H1 (cell line): ENCODE results near the gene RAB11FIP3. TPM values are rescaled to one million over a fixed set of nuclear protein-coding genes. Genes with fewer than 3 reads are reported as not detected.

ENCODE experiments used
- CTCF ChIA-PET: fragments of 300-600 bp; sonication (Branson Sonifier 250); formaldehyde crosslinking; loops from one replicate; lab custom pipeline; 2021; ENCODE audit not compliant: partially characterized antibody; lab: Charles Lee
- POLR2A ChIA-PET: fragments of 300-600 bp; sonication (Branson Sonifier 250); formaldehyde crosslinking; loops from one replicate; lab custom pipeline; 2021; ENCODE audit warnings: inconsistent platforms; ENCODE audit not compliant: partially characterized antibody; lab: Charles Lee
- DNase-seq, 2 experiments: peaks; one replicate each; pipeline versions ENCODE4 v3.0.0 to v3.0.0-alpha.2; 2010 to 2022; ENCODE audit warnings: low spot score in 2 of 2, low read depth in 1 of 2, mixed read lengths in 1 of 2
- FAIRE-seq: peaks from 2 replicates; lab custom pipeline; 2011; peaks lifted over from hg19 to GRCh38; lab: Jason Lieb, UNC
- H2AFZ ChIP-seq: 2 replicates; pipeline ENCODE4 v1.8.1; 2012; ENCODE audit warnings: low read length, inconsistent platforms
- H2AK5ac ChIP-seq: 2 replicates; pipeline ENCODE4 v1.6.1; 2013; ENCODE audit warnings: low read depth, low read length
- H2BK120ac ChIP-seq: replicated peaks from 2 replicates; pipeline ENCODE3; 2013; ENCODE audit warnings: low read depth, low read length, inconsistent platforms
- H2BK12ac ChIP-seq: 2 replicates; pipeline ENCODE4 v1.6.1; 2013; ENCODE audit warnings: low read depth, low read length
- H2BK15ac ChIP-seq: 2 replicates; pipeline ENCODE4 v1.6.1; 2013; ENCODE audit warnings: low read length
- H2BK20ac ChIP-seq: 2 replicates; pipeline ENCODE4 v1.6.1; 2013; ENCODE audit warnings: low read length
- H2BK5ac ChIP-seq: 2 replicates; pipeline ENCODE4 v1.6.1; 2013; ENCODE audit warnings: low read depth, low read length
- H3K14ac ChIP-seq: 2 replicates; pipeline ENCODE4 v1.6.1; 2013; ENCODE audit warnings: inconsistent platforms; ENCODE audit not compliant: insufficient read length
- H3K18ac ChIP-seq: 2 replicates; pipeline ENCODE4 v1.6.1; 2013; ENCODE audit warnings: low read length; ENCODE audit errors: extremely low read depth
- H3K23ac ChIP-seq: 2 replicates; pipeline ENCODE4 v1.6.1; 2013; ENCODE audit warnings: inconsistent platforms; ENCODE audit not compliant: insufficient read length
- H3K23me2 ChIP-seq: 2 replicates; pipeline ENCODE4 v1.6.1; 2013; ENCODE audit warnings: low read depth, low read length
- H3K27ac ChIP-seq: 2 replicates; pipeline ENCODE4 v1.6.1; 2011; ENCODE audit warnings: low read depth, low read length, inconsistent platforms
- H3K27me3 ChIP-seq, 4 experiments: replicated peaks in 1 of 4; 1 replicate in 1 of 4; 2 replicates in 3 of 4; pipeline versions ENCODE4 v1.6.1 to v1.8.1; 2011 to 2013; ENCODE audit warnings: low read length in 3 of 4, mild to moderate bottlenecking in 3 of 4, inconsistent platforms in 2 of 4, mixed read lengths in 2 of 4, moderate library complexity in 1 of 4; ENCODE audit not compliant: control insufficient read depth in 3 of 4, insufficient read depth in 3 of 4; ENCODE audit errors: extremely low read depth in 1 of 4
- H3K36me3 ChIP-seq, 4 experiments: 2 replicates each; pipeline versions ENCODE4 v1.6.1 to v1.8.1; 2011 to 2013; ENCODE audit warnings: mild to moderate bottlenecking in 4 of 4, low read length in 3 of 4, moderate library complexity in 2 of 4, control low read depth in 1 of 4, inconsistent platforms in 1 of 4; ENCODE audit not compliant: insufficient read depth in 4 of 4, control insufficient read depth in 2 of 4
- H3K4ac ChIP-seq: replicated peaks from 2 replicates; pipeline ENCODE3; 2013; ENCODE audit warnings: low read length, low read depth, mixed read lengths, inconsistent platforms; ENCODE audit not compliant: insufficient read length
- H3K4me1 ChIP-seq, 4 experiments: replicated peaks in 1 of 4; 1 replicate in 1 of 4; 2 replicates in 3 of 4; pipeline versions ENCODE4 v1.6.1 to v1.8.1; 2011 to 2013; ENCODE audit warnings: low read length in 3 of 4, inconsistent platforms in 2 of 4, mixed read lengths in 1 of 4; ENCODE audit not compliant: insufficient read depth in 4 of 4, control insufficient read depth in 3 of 4
- H3K4me2 ChIP-seq, 2 experiments: 2 replicates each; pipeline versions ENCODE4 v1.6.1 to v1.8.1; 2011 to 2013; ENCODE audit warnings: low read depth in 2 of 2, low read length in 2 of 2, control low read depth in 1 of 2, inconsistent platforms in 1 of 2, mild to moderate bottlenecking in 1 of 2; ENCODE audit not compliant: insufficient read depth in 1 of 2
- H3K4me3 ChIP-seq, 4 experiments: fragments of 200-600, 300-600 bp in 1 of 4; sonication (generic), shearing (Covaris generic), sonication (Bioruptor Twin) in 1 of 4; 2 replicates each; pipeline versions ENCODE4 v1.5.1 to v1.8.1; 2011 to 2016; ENCODE audit warnings: low read length in 4 of 4, low read depth in 3 of 4, control low read depth in 2 of 4, inconsistent platforms in 2 of 4, mild to moderate bottlenecking in 2 of 4, mixed read lengths in 1 of 4, moderate library complexity in 1 of 4; ENCODE audit not compliant: insufficient read depth in 2 of 4; ENCODE audit errors: extremely low read depth in 1 of 4
- H3K56ac ChIP-seq: replicated peaks from 2 replicates; pipeline ENCODE3; 2013; ENCODE audit warnings: low read depth, mild to moderate bottlenecking, mixed read lengths, low read length, inconsistent platforms; ENCODE audit not compliant: insufficient read length
- H3K79me1 ChIP-seq: 2 replicates; pipeline ENCODE4 v1.6.1; 2013; ENCODE audit warnings: low read depth, low read length, control low read depth
- H3K79me2 ChIP-seq, 2 experiments: 2 replicates each; pipeline versions ENCODE4 v1.6.1 to v1.8.1; 2012 to 2013; ENCODE audit warnings: low read length in 2 of 2, mild to moderate bottlenecking in 2 of 2, inconsistent platforms in 1 of 2; ENCODE audit not compliant: insufficient read depth in 2 of 2, control insufficient read depth in 1 of 2
- H3K9ac ChIP-seq, 4 experiments: replicated peaks in 1 of 4; 1 replicate in 1 of 4; 2 replicates in 3 of 4; pipeline versions ENCODE4 v1.6.1 to v1.8.1; 2011 to 2013; ENCODE audit warnings: low read depth in 3 of 4, low read length in 3 of 4, control low read depth in 2 of 4, mild to moderate bottlenecking in 2 of 4, moderate library complexity in 2 of 4, inconsistent platforms in 1 of 4; ENCODE audit errors: extremely low read depth in 1 of 4
- H3K9me3 ChIP-seq, 2 experiments: 2 replicates each; pipeline versions ENCODE4 v1.6.1 to v1.8.1; 2012 to 2013; ENCODE audit warnings: mild to moderate bottlenecking in 2 of 2, moderate library complexity in 2 of 2, control low read depth in 1 of 2, inconsistent platforms in 1 of 2, low read depth in 1 of 2, low read length in 1 of 2, mixed read lengths in 1 of 2; ENCODE audit not compliant: insufficient read depth in 2 of 2
- H4K20me1 ChIP-seq, 2 experiments: replicated peaks in 1 of 2; 2 replicates each; pipeline versions ENCODE3 to v1.8.1; 2011 to 2013; ENCODE audit warnings: inconsistent platforms in 2 of 2, low read length in 2 of 2, mild to moderate bottlenecking in 1 of 2; ENCODE audit not compliant: insufficient read depth in 2 of 2, control insufficient read depth in 1 of 2
- H4K5ac ChIP-seq: 2 replicates; pipeline ENCODE4 v1.6.1; 2013; ENCODE audit warnings: low read length, low read depth, mixed read lengths, inconsistent platforms; ENCODE audit not compliant: insufficient read length
- H4K8ac ChIP-seq: 2 replicates; pipeline ENCODE4 v1.8.0; 2013; ENCODE audit warnings: mild to moderate bottlenecking, moderate library complexity, low read length, inconsistent platforms; ENCODE audit not compliant: insufficient read depth; ENCODE audit errors: extremely low read depth
- H4K91ac ChIP-seq: replicated peaks from 2 replicates; pipeline ENCODE3; 2013; ENCODE audit warnings: low read length, mixed read lengths, inconsistent platforms; ENCODE audit not compliant: insufficient read length
- KDM1A ChIP-seq: fragments of 200-600, 300-600 bp; sonication (generic); IDR thresholded peaks from 2 replicates; pipeline ENCODE4 v1.7.1; 2016; ENCODE audit warnings: mild to moderate bottlenecking, low read length, borderline replicate concordance
- WGBS, 2 experiments: shearing (Covaris generic) in 1 of 2; methylation state at CpG; one replicate each; pipeline versions ENCODE4 v1.1.6 to v1.1.7; 2013 to 2015; ENCODE audit warnings: low lambda C conversion rate in 2 of 2, mixed read lengths in 2 of 2, inconsistent platforms in 1 of 2, low coverage in 1 of 2, missing lambda C conversion rate in 1 of 2; ENCODE audit not compliant: insufficient replicate concordance in 2 of 2, insufficient coverage in 1 of 2, insufficient read length in 1 of 2; ENCODE audit errors: extremely low coverage in 1 of 2, missing lambda C conversion rate in 1 of 2; 5-methylcytosine and 5-hydroxymethylcytosine counted together
- polyA plus RNA-seq, 7 experiments: library from polyadenylated mRNA; depleted of rRNA in 3 of 7; stranded (reverse) in 5 of 7; unstranded in 2 of 7; fragments of >200 nt in 5 of 7; fragments of 200-250 nt in 2 of 7; gene quantifications; 1 replicate in 5 of 7; 2 replicates in 1 of 7; 4 replicates in 1 of 7; pipeline versions ENCODE4 v1.2.1 to v1.2.3, GENCODE V29; 2011 to 2013; ENCODE audit warnings: missing spikeins in 2 of 7, mixed read lengths in 2 of 7
- total RNA-seq: library from RNA; stranded (reverse); fragmentation: NEBNext Ultra II Directional; extraction: Animal tissue kit (Norgen Biotek cat#: 25700); gene quantifications from 2 replicates; pipeline ENCODE4 v1.2.1, GENCODE V29; 2021
- TF ChIP-seq, protein P1 (sequence below), 3 experiments: IDR thresholded peaks; 1 replicate in 2 of 3; 2 replicates in 1 of 3; pipeline versions ENCODE4 v1.5.1 to v1.6.1; 2011; ENCODE audit warnings: low read length in 3 of 3, mild to moderate bottlenecking in 3 of 3, inconsistent platforms in 2 of 3, low read depth in 1 of 3, moderate library complexity in 1 of 3; ENCODE audit not compliant: insufficient read depth in 1 of 3; ENCODE audit errors: control extremely low read depth in 1 of 3

RAB11FIP3 gene
- total and polyA plus RNA-seq, 2 of the 8 experiments (the other 6 are each of a cell fraction or from before 2014, with no cell fraction given): 9.3 to 35.2 TPM

GRCh38 chr16:476039-476438 lies 50.6 kb downstream of the RAB11FIP3 start:
- H3K9me3 ChIP-seq: no peaks in the 10 kb centered on the region
- FAIRE-seq (no peak), DNase-seq (no peak)
- H3K36me3 ChIP-seq: no peaks in the 10 kb centered on the region
- no peak overlapping the region for H2BK20ac ChIP-seq
- no peak overlapping the region for H4K8ac ChIP-seq
- ChIA-PET CTCF (interaction anchor here (0.7 to 6.7 kb wide), 7 partner anchors 9 to 84 kb away, joined by 3 to 31 read pairs (median 6); no protein-coding TSS in a partner anchor), POLR2A (interaction anchor here (0.6 to 0.8 kb wide), 2 partner anchors 23 to 33 kb away, joined by 3 read pairs; no protein-coding TSS in a partner anchor)
- no peak overlapping the region for H3K14ac ChIP-seq
- no peaks in the 10 kb centered on the region for H3K79me2 ChIP-seq
- WGBS, 2 experiments: 88% methylated on average over 6 of the region's 6 CpGs; no CpG with 5 or more reads in 1 of the 2 experiments
- H3K56ac ChIP-seq: no peak overlapping the region
- H4K20me1 ChIP-seq: peaks cover 0 to 4% of the 10 kb centered on the region in 2 experiments
- H3K23ac ChIP-seq: no peak overlapping the region
- no peak overlapping the region for H3K27ac ChIP-seq
- no peak overlapping the region for H2BK120ac ChIP-seq
- no peak overlapping the region for H3K4me2 ChIP-seq
- no peaks in the 10 kb centered on the region for H3K23me2 ChIP-seq
- H3K18ac ChIP-seq: no peak overlapping the region
- peaks cover 8 to 23% (median 12%) of the 10 kb centered on the region in 4 experiments for H3K4me1 ChIP-seq
- H3K79me1 ChIP-seq: peaks cover 7% of the 10 kb centered on the region
- no peaks in the 10 kb centered on the region for H3K27me3 ChIP-seq
- H4K91ac ChIP-seq: no peak overlapping the region
- H2BK5ac ChIP-seq: no peak overlapping the region
- H2BK15ac ChIP-seq: no peak overlapping the region
- H3K9ac ChIP-seq: no peak overlapping the region
- no peak for TF ChIP-seq KDM1A
- TF ChIP-seq, protein P1, sequence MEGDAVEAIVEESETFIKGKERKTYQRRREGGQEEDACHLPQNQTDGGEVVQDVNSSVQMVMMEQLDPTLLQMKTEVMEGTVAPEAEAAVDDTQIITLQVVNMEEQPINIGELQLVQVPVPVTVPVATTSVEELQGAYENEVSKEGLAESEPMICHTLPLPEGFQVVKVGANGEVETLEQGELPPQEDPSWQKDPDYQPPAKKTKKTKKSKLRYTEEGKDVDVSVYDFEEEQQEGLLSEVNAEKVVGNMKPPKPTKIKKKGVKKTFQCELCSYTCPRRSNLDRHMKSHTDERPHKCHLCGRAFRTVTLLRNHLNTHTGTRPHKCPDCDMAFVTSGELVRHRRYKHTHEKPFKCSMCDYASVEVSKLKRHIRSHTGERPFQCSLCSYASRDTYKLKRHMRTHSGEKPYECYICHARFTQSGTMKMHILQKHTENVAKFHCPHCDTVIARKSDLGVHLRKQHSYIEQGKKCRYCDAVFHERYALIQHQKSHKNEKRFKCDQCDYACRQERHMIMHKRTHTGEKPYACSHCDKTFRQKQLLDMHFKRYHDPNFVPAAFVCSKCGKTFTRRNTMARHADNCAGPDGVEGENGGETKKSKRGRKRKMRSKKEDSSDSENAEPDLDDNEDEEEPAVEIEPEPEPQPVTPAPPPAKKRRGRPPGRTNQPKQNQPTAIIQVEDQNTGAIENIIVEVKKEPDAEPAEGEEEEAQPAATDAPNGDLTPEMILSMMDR (IDR thresholded peaks at IDR 0.05; ENCODE audit: control extremely low read depth in 1 of 3, insufficient read depth in 1 of 3, low read depth in 1 of 3, low read length in 3 of 3): peak in 2 of 3 experiments; percentile 11 to 12; a peak in 2 of 4 replicates
- H2AFZ ChIP-seq: no peak overlapping the region
- H2AK5ac ChIP-seq: no peak overlapping the region
- no peak overlapping the region for H4K5ac ChIP-seq
- H3K4me3 ChIP-seq: no peak overlapping the region
- H3K4ac ChIP-seq: no peak overlapping the region
- no peak overlapping the region for H2BK12ac ChIP-seq
